T47D (cell line): ENCODE data around the gene VPS37C.

Source experiments
- DNase-seq, 2 experiments: peaks; one replicate each; pipeline versions ENCODE4 v3.0.0 to v3.0.0-alpha.2; 2011 to 2012; ENCODE audit warnings: low read depth in 1 of 2, low spot score in 1 of 2
- JUND ChIP-seq: IDR thresholded peaks from 2 replicates; pipeline ENCODE4 v1.6.1; 2012; ENCODE audit warnings: low read depth
- in situ Hi-C: cut with HindIII; loops from 2 replicates; pipeline ENCODE4 v1.10.0; 2016; ENCODE audit warnings: low sequenced_read_pairs, low pct_unique_long_range_greater_than_20kb

The VPS37C gene

DNA sequence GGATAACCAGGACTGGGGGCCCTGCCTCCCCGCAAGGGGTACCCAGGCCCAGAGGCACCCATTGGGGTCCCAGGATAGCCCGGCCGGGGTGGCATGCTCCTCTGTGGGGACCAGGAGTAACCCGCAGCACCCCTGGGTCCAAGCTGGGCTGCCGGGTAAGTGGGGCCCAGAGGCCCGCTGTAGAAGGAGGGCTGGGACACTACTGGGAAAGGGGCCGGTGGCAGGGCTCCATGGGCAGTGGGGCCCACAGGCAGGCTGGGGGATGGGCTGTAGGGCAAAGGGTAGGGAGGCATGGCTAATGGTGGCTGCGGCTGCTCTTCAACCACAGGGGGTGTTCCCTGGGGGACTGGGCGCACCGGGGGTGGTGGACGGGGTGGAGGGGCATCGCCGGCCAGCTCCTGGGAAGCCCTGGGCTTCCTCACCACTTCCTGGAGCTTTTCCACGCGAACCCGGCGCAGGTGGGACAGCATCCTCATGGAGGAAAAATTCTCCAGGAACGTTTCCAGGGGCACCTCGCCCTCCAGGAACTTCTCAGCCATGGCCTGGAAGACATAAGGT is 29.1 kb downstream of the VPS37C start:
- DNase-seq = no peak
- in situ Hi-C loops = no loop called here
- TF ChIP-seq JUND = no peak

DNA sequence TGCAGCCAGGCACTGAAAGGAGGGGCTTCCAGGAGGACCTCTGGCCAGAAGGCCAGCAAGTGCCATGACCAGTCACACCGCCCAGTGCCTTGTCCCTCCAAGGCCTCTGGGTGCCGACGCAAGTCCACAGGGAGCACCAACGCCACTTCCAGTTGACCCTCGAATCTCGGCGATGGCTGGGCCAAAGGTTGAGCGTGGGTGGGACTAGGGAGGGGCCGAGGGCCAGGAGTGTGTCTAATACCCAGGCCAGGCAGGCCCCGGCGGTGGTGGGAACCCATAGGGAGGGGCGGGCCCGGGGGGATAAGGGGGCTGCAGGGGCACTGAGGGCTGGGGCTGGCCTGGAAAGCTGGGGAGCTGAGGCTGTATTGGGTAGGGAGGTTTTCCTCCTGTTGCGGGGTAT is 29.6 kb downstream of the VPS37C start:
- in situ Hi-C loops = no loop called here
- TF ChIP-seq JUND = no peak
- no peak for DNase-seq

DNA sequence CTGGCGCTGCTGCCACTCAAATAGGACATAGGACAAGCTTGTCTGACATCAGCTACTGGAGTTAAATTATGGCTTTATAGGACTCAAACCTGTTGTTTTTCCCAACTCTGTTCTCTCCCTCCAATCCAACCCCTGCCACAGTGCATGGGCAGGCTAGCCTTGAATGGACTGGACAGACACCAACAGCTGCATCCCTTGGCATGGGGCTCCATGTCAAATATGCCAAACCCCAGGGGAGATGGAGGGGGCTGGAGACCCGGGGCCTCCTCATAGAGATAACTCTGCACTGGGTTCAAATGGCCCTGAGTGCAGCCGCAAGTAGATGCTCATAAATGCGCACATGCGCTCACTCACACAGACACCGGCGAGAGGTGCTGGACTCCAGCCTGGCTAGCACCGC is 30.0 kb downstream of the VPS37C start:
- no peak for DNase-seq
- in situ Hi-C loops = no loop called here

DNA sequence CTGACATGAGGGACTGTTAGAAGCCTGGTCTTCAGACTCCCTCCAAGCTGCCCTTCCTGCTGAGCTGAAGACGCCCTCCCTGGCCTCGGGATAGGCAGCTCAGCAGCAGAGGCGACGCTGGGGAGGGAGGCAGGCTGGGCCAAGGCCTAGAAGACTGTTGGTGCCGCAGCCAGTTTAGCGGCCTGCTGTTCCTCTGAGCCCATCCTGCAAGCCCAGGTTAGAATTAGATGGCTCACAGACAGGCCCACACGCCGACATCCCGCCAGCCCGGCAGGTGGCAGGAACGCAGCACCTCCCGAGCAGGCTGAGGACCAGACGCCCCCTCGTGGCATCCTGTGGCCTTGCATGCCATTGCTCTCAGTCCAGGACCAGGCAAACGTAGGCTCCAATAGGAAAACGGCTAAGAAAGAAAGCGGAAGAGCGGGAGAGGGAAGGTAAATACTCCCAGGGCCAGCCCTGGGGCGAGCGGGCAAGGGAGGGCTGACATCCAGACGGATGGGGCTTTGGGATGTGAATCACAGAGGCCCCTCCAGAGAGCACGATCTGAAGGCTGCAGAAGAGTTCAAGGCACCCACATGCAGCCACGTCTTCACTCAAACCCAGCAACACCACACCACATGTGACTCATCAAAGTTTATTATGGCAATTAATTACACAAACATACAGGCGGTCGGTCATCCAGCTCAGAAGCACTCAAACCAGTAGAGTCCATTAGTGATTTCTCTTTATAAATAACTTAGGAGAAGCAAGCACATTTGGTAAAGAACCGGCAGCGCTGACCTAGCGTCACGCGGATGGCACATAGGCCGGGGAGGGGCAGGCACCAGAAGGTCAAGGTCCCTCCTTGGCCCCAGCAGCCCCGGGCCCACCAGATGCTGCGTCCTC is 31.3 kb downstream of the VPS37C start:
- peak; percentile 94 to 99 for DNase-seq
- in situ Hi-C loops = no loop called here
- TF ChIP-seq JUND = no peak

More for the DNA sequence above, 30.0 kb downstream of the VPS37C start:
- TF ChIP-seq JUND = no peak

DNA sequence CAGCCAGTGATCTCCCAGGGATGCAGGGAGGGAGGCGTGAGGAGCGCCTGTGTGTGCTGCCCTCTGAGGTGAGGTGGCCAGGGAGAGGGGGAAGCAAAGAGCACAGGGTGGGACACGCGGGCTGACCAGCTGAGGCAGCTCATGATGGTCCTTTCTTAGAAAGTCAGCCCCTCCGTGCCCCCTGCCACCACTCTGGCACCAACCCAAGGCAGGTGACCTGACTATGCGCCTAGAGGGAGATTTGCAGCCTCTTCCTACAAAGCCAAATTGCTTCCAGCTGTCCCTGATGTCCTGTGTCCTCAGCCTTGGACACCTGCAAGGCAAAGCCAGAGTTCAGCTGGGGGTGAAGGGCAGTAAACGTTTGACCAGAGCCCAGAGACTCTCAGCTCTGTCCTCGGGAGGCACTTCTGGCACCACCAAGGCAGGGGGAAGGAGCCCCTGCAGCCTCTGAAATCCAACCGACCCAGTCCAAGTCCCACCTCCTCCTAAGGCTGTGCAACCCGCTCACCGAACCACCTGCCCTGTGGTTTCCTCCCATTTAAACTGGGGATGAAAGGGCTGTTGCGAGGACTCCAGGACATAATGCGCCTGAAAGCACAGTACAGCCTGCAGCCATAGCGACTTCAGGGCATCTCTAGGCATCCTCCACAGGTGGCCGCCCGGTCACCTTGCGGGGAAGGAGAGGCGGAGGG is 32.1 kb downstream of the VPS37C start:
- in situ Hi-C loops = no loop called here
- TF ChIP-seq JUND = no peak
- no peak for DNase-seq

DNA sequence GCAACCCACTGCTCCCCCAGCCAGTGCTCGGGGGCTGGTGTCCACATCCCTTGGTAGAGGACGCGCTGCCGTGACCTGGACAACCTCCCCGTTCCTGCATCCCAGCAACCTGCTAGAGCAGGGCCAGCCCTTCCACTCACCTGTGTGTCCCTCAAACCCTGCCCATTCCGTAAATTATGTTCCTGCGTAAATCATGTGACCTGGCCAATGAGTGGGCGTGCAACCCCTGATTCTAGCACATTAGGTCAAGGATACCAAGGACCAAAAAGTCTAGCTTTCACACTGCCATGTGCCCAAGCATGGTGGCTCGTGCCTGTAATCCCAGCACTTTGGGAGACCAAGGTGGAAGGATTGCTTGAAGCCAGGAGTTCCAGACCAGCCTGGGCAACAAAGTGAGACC is 33.2 kb downstream of the VPS37C start:
- no peak for TF ChIP-seq JUND
- no peak for DNase-seq
- in situ Hi-C loops = no loop called here

DNA sequence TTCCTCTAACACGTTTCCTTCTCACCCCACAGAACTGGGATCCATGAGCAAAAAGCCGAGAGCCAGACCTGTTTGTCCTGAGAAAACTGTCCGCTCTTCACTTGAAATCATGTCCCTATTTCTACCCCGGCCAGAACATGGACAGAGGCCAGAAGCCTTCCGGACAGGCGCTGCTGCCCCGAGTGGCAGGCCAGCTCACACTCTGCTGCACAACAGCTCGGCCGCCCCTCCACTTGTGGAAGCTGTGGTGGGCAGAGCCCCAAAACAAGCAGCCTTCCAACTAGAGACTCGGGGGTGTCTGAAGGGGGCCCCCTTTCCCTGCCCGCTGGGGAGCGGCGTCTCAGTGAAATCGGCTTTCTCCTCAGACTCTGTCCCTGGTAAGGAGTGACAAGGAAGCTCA is 35.0 kb downstream of the VPS37C start:
- no peak for DNase-seq
- TF ChIP-seq JUND = no peak
- in situ Hi-C loops = no loop called here

DNA sequence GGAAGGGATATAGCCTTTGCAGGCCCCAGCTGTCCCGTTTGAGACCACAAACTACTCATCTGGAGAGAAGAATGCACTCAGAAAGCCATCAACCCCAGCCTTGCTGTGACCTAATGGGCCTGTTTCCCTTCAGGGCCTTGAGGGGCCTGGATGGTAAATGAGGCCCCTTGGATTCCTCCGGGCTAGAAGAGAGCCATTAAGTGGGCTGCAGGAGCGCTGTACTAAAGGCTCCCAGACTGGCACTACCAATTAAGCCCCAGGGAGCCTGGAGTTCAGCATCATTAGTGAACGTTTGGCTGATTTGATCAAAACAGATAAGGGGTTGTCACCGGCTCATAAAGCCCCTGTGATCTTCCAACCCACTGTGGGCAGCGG is 35.9 kb downstream of the VPS37C start:
- in situ Hi-C loops = no loop called here
- DNase-seq = no peak
- TF ChIP-seq JUND = no peak

DNA sequence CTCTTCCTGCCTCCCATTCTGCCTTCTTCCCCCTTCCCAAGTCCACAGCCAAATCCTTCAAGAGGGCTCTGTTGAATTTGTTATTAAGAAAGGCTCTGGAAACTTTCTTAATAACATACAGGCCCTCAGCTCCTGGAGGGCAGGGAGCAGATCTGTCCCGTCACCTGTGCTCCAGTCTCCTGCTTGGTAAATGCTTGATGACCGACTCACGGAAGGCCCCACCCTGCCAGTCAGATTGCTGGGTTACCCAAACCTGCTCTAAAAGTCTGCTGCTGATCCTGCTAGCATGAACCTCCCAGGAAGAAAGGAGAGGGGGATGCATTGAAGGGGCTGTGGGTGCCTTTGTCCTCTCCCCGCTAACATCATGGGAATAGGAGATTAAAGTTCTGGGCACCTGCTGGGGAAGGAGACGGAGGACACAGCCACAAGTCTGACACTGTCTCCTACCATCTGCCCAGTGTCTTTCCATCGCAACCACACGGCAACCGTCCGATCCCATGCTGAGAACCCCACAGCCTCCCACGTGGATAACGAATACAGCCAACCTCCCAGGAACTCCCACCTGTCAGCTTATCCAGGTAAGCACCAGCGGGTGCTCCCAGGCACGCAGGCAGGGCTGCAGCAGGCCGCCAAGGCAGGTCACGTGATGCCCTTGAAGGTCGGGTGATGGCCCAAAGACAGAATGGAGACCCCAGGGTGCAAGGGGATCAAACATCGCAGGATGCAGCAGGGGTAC is 36.5 kb downstream of the VPS37C start:
- in situ Hi-C loops = no loop called here
- TF ChIP-seq JUND = no peak
- DNase-seq = no peak

DNA sequence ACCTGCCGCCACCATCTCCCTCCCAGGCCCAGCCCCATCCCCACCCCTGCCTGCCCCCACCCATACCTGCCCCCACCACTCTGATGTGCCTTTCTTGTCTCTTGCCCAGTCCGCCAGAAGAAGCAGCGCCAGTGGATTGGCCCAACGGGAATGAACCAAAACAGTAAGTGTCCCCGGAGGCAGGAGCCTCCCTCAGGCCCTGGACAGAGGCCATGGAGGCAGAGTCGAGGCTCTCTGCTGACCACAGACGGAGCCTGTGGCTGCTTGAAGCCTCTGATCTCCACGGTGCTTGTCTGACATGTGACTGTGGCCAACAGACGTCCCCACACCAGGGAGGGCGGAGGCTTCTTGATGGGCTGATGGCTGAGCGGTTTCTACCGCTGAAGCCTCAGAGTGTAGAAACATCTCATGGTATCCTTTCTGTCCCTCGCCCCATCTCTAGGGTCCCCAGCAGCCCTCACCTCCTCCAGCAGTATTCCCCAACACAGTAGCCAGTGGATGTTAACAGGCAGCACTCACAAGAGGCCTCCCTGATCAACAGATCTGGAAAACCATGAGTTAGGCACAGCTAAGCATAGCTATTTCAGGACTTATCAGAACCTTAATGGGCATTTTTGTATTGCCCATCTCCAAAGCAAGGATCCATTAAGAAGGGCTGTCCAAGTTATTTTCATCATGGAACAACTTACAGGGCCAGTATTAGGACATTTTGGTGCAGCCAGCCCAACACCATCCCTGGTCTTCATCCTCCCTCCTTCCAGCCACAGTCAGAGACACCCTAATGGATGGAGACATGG is 37.3 kb downstream of the VPS37C start:
- DNase-seq = no peak
- TF ChIP-seq JUND = no peak
- in situ Hi-C loops = no loop called here

DNA sequence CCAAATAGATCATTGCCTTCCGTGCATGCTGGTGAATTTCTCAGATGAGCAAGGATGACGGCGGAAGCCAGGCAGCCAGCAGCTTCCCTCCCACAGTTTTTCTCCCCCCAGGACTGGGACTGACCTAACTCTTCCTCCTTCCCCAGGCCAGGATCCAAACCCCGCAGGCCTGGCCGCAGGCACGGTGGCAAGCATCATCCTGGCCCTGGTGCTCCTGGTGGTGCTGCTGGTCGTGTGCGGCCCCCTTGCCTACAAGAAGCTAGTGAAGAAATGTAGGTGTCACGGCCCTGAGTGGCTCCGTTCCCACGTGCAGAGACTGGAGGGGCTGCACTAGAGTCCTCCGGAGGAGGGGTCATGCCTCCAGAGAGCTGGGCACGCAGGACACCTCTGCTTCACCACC is 38.5 kb downstream of the VPS37C start:
- no peak for DNase-seq
- in situ Hi-C loops = no loop called here
- TF ChIP-seq JUND = no peak

DNA sequence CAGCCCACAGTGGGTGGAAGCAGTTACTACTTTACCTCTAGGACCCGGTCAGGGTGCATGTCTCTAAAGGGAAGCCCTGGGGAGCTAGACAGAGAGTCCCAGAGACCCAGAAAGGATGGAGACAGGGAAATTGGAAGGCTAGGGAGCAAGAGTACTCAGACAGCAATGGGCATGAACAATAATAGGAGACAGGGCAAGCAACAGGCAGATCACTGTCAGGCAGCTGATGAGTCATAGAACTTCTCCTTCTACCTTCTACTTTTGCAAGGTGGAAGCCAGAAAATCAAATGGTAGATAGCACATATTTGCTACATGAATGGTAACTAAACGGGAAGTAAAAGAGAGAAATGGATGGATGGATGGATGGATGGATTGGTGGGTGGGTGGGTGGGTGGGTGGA is 39.3 kb downstream of the VPS37C start:
- in situ Hi-C loops = no loop called here
- no peak for DNase-seq
- no peak for TF ChIP-seq JUND
